AG04449 (cell line): ENCODE results near the gene ASIC4.

Source experiments
- CTCF ChIA-PET: fragments of 350-600 bp; formaldehyde crosslinking; extraction: SDS; loops from one replicate; lab custom pipeline; 2021; ENCODE audit warnings: antibody characterized with exemption; lab: Yijun Ruan, JAX
- POLR2A ChIA-PET: fragments of 400-600, 350-600 bp; formaldehyde crosslinking; extraction: SDS; loops from one replicate; lab custom pipeline; 2020; ENCODE audit warnings: antibody characterized with exemption, inconsistent platforms; lab: Yijun Ruan, JAX
- DNase-seq: peaks from one replicate; pipeline ENCODE4 v3.0.0-alpha.2; 2010; ENCODE audit warnings: low read depth, low spot score
- H3K4me3 ChIP-seq: 2 replicates; pipeline ENCODE4 v1.5.1; 2011; ENCODE audit warnings: low read depth, mild to moderate bottlenecking, control low read depth, low read length
- CTCF ChIP-seq: IDR thresholded peaks from one replicate; pipeline ENCODE4 v1.5.1; 2011; ENCODE audit warnings: mild to moderate bottlenecking, moderate library complexity, low read length, control low read depth, inconsistent platforms; ENCODE audit not compliant: insufficient read depth; ENCODE audit errors: missing control alignments

ASIC4 gene

GRCh38 chr2:219533930-219534661 lies 19.8 kb downstream of the ASIC4 start:
- no peak for TF ChIP-seq CTCF
- no peak for DNase-seq
- CTCF ChIA-PET = interaction anchor here (0.8 to 20.4 kb wide), 9 partner anchors 7 to 239 kb away, joined by 3 to 1084 read pairs (median 5); partner anchors contain the start of genes ASIC4 and GMPPA
- no peak overlapping the region for H3K4me3 ChIP-seq
- POLR2A ChIA-PET = interaction anchor here (0.8 kb wide), 1 partner anchor 36 kb away, joined by 3 read pairs; no protein-coding TSS in a partner anchor

DNA sequence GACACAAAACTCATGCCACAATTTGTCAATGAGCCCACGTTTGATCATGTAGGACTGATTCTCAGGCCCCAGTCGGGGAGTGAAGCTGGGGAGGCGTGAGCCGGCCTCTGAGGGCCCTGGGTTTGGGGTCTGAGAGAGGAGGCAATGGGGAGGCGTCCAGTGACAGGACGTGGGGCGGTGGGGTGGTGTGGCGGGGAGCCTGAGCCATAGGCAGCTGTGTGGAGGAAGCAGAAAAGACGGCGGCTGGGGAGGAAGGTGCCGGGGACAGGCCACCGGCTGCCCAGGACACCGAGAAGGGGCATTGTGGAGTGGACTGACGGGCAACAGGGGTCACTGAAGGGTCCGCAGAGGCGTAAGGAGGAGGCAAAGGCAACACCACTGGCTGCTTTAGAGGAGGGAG lies 22.1 kb downstream of the ASIC4 start:
- TF ChIP-seq CTCF = no peak
- ChIA-PET CTCF (interaction anchor here (1.1 to 10.5 kb wide), 9 partner anchors 10 to 159 kb away, joined by 3 to 206 read pairs (median 11); a partner anchor contains a TSS), POLR2A (no interaction called here)
- DNase-seq = no peak
- no peak overlapping the region for H3K4me3 ChIP-seq

- ChIA-PET POLR2A (no interaction called here), CTCF (interaction anchor here (1.1 to 10.5 kb wide), 10 partner anchors 11 to 159 kb away, joined by 3 to 206 read pairs (median 12); a partner anchor contains a TSS)
- H3K4me3 ChIP-seq = no peak overlapping the region
- TF ChIP-seq CTCF = no peak
- DNase-seq = no peak
Measured at GRCh38 chr2:219536967-219537366, 22.7 kb downstream of the ASIC4 start.

DNA sequence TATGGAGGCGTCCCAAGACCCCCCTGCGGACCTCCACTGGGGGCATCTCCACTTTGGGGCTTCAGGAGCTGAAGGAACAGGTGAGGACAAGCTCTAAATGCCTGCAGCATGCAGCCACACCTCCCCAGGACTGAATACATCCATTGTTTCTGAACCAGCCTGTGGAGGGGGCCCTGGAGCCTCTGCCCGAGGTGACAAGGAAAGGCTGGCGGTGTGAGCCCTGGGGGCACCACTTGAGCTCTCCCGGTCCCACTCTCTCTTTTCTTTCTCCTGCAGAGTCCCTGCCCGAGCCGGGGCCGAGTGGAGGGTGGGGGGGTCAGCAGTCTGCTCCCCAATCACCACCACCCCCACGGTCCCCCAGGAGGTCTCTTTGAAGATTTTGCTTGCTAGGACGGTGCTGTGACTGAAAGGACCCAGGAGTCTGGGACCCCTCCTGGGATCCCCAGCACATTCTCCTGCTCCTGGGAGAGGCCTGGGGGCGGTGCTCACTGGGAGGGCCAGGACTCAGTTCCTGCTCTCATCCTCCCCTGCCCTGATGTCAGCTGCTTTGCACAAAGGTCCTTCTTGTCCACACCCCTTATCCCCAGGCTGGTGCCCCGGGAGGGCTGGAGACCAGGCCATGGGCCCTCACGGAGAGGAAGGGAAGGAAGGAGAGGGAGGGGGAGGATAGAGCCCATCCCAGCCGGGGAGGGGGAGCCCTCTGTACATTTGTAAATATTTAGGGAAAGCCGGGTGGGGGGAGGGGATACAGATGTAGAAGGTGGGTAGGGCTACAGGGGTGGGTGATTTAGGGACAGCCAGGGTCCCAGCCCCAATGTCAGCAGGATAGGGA lies 23.6 kb downstream of the ASIC4 start:
- CTCF ChIA-PET = interaction anchor here (1.1 to 10.5 kb wide), 12 partner anchors 12 to 158 kb away, joined by 3 to 206 read pairs (median 10); a partner anchor contains a TSS
- DNase-seq = no peak
- no peak overlapping the region for H3K4me3 ChIP-seq
- POLR2A ChIA-PET = no interaction called here
- no peak for TF ChIP-seq CTCF

DNA sequence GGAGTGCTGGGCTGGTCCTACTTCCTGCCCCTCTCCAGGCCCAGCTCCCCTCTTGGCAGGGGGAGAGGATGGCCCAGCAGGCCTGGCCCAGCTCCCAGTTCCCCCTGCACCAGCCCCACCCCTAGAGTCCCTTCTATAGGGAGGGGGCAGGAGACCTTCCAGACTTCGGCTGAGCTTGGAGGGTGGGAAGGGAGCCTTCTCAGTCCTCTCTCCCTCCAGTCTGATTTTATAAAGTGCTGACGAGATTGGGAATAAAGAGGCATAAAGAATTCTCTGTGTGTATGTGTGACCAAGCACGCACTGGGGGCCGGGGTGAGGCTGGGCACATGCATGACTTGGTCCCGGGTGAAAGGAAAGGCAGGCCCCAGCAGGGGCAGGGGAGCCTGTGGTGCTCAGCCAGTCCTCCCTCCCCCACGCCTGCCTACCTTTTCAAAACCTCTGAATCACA lies 24.2 kb downstream of the ASIC4 start:
- H3K4me3 ChIP-seq = no peak overlapping the region
- CTCF ChIA-PET = interaction anchor here (1.1 to 10.5 kb wide), 10 partner anchors 12 to 151 kb away, joined by 3 to 206 read pairs (median 12); a partner anchor contains a TSS
- TF ChIP-seq CTCF = no peak
- POLR2A ChIA-PET = no interaction called here
- no peak for DNase-seq
